C4-2B (cell line): ENCODE measurements around the gene CDCA3.

Experiments used
- ZFX ChIP-seq: fragments of 450-650 bp; IDR thresholded peaks from 2 replicates; pipeline ENCODE4 v1.6.1; 2017
- TF ChIP-seq, protein P1 (sequence below): fragments of 450-650 bp; conservative IDR thresholded peaks from 2 replicates; pipeline ENCODE4 v1.5.1; 2017; ENCODE audit warnings: mild to moderate bottlenecking

GRCh38 chr12:6833189-6833890 is 17.7 kb downstream of the CDCA3 start:
- TF ChIP-seq, protein P1, sequence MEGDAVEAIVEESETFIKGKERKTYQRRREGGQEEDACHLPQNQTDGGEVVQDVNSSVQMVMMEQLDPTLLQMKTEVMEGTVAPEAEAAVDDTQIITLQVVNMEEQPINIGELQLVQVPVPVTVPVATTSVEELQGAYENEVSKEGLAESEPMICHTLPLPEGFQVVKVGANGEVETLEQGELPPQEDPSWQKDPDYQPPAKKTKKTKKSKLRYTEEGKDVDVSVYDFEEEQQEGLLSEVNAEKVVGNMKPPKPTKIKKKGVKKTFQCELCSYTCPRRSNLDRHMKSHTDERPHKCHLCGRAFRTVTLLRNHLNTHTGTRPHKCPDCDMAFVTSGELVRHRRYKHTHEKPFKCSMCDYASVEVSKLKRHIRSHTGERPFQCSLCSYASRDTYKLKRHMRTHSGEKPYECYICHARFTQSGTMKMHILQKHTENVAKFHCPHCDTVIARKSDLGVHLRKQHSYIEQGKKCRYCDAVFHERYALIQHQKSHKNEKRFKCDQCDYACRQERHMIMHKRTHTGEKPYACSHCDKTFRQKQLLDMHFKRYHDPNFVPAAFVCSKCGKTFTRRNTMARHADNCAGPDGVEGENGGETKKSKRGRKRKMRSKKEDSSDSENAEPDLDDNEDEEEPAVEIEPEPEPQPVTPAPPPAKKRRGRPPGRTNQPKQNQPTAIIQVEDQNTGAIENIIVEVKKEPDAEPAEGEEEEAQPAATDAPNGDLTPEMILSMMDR: no peak
- TF ChIP-seq ZFX: no peak
